ENCODE results near the gene DHH.

The DHH gene

GRCh38 chr12:49070971-49071370 lies 23.6 kb downstream of the DHH start:
- TF ChIP-seq, protein P1, sequence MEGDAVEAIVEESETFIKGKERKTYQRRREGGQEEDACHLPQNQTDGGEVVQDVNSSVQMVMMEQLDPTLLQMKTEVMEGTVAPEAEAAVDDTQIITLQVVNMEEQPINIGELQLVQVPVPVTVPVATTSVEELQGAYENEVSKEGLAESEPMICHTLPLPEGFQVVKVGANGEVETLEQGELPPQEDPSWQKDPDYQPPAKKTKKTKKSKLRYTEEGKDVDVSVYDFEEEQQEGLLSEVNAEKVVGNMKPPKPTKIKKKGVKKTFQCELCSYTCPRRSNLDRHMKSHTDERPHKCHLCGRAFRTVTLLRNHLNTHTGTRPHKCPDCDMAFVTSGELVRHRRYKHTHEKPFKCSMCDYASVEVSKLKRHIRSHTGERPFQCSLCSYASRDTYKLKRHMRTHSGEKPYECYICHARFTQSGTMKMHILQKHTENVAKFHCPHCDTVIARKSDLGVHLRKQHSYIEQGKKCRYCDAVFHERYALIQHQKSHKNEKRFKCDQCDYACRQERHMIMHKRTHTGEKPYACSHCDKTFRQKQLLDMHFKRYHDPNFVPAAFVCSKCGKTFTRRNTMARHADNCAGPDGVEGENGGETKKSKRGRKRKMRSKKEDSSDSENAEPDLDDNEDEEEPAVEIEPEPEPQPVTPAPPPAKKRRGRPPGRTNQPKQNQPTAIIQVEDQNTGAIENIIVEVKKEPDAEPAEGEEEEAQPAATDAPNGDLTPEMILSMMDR (IDR thresholded peaks at IDR 0.05) = no peak

DNA sequence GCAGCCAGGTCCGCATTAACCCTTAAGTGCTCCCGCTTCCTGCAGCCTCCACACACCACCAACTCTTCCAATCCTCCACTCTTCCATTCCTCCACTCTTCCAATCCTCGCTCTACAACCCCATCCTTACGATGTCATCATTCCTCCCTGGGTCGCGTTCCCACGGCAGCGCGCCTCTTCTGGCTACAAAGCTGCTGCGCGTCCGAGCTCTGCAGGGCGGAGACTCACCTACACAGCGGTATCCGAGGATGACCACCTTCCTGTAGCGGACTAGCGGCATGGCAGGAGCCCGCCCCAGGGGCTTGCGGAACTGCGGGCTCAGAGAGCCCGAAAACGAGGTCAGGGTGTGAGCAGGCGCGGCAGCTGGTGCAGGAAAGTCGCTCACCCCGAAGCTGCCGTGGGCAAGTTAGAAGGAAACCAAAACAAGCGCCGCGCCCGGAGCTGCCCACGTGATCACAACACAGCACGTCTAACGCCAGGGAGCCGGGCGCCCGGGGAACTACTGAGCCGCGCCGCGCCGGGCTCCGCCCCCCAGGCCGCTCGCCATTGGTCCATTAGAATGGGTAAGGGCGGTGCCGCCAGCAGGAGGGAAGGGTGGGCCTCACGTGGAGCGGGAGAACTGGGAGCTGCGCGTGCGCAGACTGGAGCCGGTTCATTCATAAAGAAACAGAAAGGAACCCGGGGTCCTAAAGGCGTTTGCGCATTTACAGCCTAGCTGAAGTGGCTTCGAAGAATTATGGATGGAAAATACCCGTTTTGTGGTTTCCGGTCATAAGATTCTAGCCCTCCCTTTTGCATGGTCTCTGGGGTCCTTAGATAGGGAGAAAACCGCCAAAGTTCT lies 24.9 kb downstream of the DHH start, which contains the start of gene RHEBL1:
RHEBL1 (minus strand) TSS at position 473 of the 840 bp plus-strand sequence; CDS start at position 279, 194 bp downstream.
- TF ChIP-seq, protein P1 (IDR thresholded peaks at IDR 0.05) = peak; percentile 36

DNA sequence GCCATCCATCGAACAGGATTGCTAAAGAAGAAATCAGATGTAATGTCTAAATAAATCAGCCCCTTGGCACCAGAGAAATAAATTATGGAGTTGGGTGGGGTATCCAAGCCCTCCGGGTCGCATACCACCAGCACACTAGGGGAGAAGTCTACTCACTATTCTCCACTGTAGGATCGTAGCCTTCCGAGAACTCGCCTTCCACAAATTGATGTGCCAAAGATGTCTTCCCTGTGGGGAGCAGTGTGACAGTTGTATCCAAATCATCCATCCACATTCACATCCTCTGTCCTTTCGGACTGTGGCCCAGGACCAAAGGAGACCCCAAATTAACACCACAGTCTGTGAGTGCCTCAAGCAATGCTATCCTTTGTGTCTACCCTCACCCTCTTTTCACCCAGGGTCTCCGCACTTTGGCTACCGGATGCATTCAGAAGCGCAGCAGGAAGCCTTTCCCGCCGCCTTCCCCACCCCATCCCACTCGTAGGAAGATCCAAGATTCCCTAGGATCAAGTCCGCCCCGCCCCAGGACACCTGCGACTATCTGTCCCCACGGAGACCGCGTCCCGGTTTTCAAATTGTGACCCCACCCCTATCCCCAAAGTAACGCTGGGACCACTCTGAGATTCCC lies 25.6 kb downstream of the DHH start:
- TF ChIP-seq, protein P1 (IDR thresholded peaks at IDR 0.05) = no peak

- TF ChIP-seq, protein P1 (IDR thresholded peaks at IDR 0.05) = no peak
These were observed 28.5 kb downstream of the DHH start for GRCh38 chr12:49066120-49066519.

- TF ChIP-seq, protein P1 (IDR thresholded peaks at IDR 0.05) = no peak
These were observed 29.8 kb downstream of the DHH start for GRCh38 chr12:49064767-49065152.

DNA sequence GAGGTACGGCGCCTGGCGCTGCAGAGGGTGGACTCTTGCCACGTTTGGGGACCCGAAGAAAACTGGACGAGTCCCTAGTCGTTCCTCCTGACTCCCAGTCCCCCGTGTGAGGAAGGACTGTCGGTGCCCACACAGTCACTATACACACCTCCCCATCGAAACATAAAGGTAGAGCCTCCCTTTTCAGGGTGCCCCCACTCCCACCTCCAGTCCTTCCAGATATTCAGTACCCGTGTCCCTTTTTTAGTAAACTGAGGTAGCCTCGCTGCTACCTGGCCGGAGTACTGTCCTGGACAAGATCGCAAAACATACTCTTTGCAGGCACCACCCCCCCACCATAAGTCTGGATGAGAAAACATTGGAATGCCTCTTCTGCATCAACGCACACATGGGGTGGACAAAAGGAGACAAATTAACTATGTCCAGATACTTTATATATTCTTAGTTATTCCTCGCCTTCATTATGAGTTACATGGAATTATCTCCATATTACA lies 33.4 kb downstream of the DHH start:
- TF ChIP-seq, protein P1 (IDR thresholded peaks at IDR 0.05) = no peak

DNA sequence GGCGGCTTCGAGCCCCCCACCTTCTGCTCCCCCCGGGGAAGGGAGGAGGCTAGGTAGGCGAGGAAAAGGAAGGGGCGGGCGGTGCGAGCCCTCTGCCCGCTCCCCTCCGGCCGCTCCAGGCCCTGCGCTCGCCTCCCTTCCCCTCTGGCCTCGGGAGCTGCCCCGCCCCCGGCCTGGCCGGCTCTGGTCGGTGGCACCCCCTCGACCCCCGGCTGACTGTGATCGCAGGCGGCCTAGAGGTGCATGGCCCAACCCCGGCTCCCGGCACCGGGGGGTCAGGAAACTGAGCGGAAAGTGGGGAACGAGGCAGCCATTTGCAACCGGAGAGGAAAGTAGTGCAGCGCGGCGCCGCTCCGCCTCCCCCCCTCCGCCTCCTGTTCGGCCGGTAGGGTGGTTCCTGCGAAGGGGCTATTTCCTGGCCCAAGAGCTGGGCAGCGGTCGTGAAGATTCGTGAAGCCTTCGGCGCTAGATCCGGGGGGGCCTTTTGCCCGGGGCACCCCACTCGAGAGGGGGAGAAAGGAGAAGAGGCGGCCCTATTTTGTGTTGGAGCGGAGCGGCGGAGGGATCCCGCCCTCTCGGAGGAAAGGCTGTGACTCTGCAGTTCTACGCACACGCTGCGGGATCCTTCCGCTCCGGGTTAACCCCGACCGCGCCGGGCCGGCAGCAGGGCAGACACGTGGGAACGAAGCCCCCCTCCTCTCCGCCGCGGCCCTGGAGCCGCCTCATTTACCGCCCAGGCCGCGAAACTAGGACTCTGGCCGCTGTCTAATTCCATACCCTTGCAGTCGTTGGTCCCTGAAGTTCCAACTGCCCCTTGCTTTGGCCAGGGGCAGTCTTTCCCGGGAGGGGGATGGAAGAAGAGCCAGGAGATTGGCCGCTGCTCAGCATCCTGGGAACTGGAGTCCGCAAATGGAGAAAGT lies 34.1 kb downstream of the DHH start, which contains the start of gene KMT2D:
KMT2D (minus strand) TSS at position 558 of the 920 bp plus-strand sequence. CDS start 5,470 bp downstream, outside the sequence.
- TF ChIP-seq, protein P1 (IDR thresholded peaks at IDR 0.05) = no peak; the same call in 1 of the 2 replicates

Data from LNCAP (cell line).